T-helper 2 cell treated with Interferon-gamma antibody and Interleukin-4, amounts not matched to agents 5 μg/mL and 100 μg/mL, for 36 hours (primary cell): ENCODE results near the gene FOCAD.

Experiments
- DNase-seq: peaks from one replicate; pipeline ENCODE4 v3.0.0; 2021; ENCODE audit warnings: low spot score
- H3K27ac Mint-ChIP-seq: one replicate; pipeline ENCODE4 v1.8.0; 2021; ENCODE audit warnings: mild to moderate bottlenecking, mixed read lengths
- H3K27me3 Mint-ChIP-seq: one replicate; pipeline ENCODE4 v1.8.0; 2021; ENCODE audit warnings: low read depth, mixed read lengths
- H3K36me3 Mint-ChIP-seq: one replicate; pipeline ENCODE4 v1.8.0; 2021; ENCODE audit warnings: low read depth, mixed read lengths
- H3K4me1 Mint-ChIP-seq: one replicate; pipeline ENCODE4 v1.8.0; 2021; ENCODE audit warnings: low read depth, mixed read lengths
- H3K4me3 Mint-ChIP-seq: one replicate; pipeline ENCODE4 v1.8.0; 2022; ENCODE audit warnings: mild to moderate bottlenecking, moderate library complexity, mixed read lengths
- H3K9me3 Mint-ChIP-seq: one replicate; pipeline ENCODE4 v1.8.0; 2021; ENCODE audit warnings: mixed read lengths

The FOCAD gene

DNA sequence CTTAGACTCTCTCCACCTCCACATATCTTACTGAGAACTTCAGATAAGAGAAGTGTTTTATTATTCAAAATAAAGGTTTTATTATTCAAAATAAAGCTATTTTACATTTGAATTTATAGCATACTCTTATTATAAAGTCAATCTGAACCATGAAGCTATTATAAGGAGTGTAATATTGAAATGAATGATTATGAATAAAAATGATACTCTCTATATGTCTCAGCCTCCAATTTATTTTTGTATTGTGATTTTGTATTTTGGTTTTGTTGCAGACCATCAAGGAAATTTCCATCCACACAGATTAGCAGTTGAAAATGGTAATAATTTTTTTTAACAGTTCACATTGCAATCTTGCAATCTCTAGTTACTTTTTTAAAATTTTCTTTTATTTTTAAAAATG, 10.2 kb downstream of the FOCAD start:
- H3K9me3 Mint-ChIP-seq = no peaks in the 10 kb centered on the region
- DNase-seq = no peak

DNA sequence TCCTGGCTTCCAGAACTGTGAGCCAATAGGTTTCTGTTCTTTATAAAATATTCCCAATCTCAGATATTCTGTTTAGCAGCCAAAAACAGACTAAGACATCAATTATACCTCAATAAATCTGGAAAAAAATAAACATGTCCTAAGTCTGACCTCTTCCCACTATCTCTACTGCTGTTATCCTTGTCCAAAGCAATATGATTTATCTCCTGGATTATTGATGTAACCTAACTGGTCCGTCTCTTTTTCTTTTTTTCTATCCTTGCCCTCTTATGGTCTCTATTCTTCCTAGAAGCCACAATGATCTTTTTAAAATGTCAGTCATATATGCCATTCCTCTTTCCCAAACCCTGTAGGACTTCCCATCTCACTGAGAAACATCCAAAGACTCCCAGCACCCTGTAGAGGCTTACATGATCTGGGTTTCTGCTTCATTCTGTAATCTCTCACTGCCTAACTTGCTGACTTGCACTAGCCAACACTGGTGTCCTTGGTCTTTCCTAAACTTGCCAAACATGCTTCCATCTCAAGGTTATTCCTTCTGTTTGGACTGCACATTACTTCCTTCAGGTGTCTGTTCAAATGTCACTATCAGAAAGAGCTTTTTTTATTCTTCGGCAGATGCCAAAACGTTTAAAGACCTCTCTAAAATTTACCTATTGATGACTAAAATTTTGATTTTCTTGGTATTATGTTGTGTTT, 13.1 kb downstream of the FOCAD start:
- Mint-ChIP-seq H3K9me3 (no peaks in the 10 kb centered on the region), H3K27me3 (no peaks in the 10 kb centered on the region)

More for the DNA sequence above, 10.2 kb downstream of the FOCAD start:
- H3K27me3 Mint-ChIP-seq = no peaks in the 10 kb centered on the region
- peaks cover 6% of the 10 kb centered on the region for H3K36me3 Mint-ChIP-seq
- no peak overlapping the region for H3K4me3 Mint-ChIP-seq
- no peak overlapping the region for H3K27ac Mint-ChIP-seq
- peaks cover 10% of the 10 kb centered on the region for H3K4me1 Mint-ChIP-seq

DNA sequence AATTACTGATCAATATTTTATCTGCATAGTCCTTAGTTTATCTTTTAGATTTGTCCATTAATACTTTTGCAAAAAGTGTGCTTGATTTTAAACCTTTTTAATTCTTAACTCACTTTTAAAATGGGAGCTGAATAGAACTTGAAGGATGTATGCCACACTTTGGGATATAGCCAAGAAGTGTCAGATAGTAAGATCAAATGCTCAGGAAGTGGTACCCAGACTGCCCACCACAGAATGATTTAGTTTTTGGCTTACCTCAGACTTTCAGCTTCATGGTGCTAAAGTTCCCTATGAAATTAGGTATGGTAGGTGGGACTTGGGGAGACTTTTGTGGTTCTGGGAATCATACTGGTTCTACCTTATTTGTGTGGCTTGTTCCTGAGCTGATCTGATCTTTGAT, 14.7 kb downstream of the FOCAD start:
- H3K9me3 Mint-ChIP-seq = no peaks in the 10 kb centered on the region
- no peak overlapping the region for H3K27ac Mint-ChIP-seq
- DNase-seq = no peak
- peaks cover 4% of the 10 kb centered on the region for H3K4me1 Mint-ChIP-seq
- no peak overlapping the region for H3K4me3 Mint-ChIP-seq
- no peaks in the 10 kb centered on the region for H3K27me3 Mint-ChIP-seq
- no peaks in the 10 kb centered on the region for H3K36me3 Mint-ChIP-seq

More for the DNA sequence above, 13.1 kb downstream of the FOCAD start:
- DNase-seq = no peak
- Mint-ChIP-seq H3K4me3 (no peak overlapping the region), H3K36me3 (peaks cover 5% of the 10 kb centered on the region), H3K4me1 (peaks cover 11% of the 10 kb centered on the region), H3K27ac (no peak overlapping the region)

DNA sequence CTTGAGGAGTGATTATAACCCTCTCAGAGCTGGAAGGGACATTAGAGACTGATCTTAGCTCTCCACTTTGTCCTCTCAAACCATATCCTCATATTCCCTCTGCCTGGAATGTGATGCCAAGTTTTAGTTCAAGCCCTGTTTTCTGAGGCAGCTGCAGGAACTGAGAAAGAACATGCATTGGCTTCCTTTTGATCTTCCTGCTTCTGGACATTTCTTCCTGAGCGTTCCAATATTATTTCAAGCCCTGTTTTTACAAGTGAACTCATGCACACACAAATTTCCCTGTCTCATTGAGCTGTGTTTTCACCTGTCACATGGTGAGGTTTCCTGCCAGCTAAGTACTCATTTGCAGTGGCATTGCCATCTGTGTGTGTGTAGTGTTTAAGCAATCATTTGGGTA, 17.0 kb downstream of the FOCAD start:
- no peak overlapping the region for H3K27ac Mint-ChIP-seq
- no peaks in the 10 kb centered on the region for H3K36me3 Mint-ChIP-seq
- DNase-seq = no peak
- no peak overlapping the region for H3K4me3 Mint-ChIP-seq
- peaks cover 4% of the 10 kb centered on the region for H3K4me1 Mint-ChIP-seq
- no peaks in the 10 kb centered on the region for H3K27me3 Mint-ChIP-seq
- H3K9me3 Mint-ChIP-seq = no peaks in the 10 kb centered on the region

DNA sequence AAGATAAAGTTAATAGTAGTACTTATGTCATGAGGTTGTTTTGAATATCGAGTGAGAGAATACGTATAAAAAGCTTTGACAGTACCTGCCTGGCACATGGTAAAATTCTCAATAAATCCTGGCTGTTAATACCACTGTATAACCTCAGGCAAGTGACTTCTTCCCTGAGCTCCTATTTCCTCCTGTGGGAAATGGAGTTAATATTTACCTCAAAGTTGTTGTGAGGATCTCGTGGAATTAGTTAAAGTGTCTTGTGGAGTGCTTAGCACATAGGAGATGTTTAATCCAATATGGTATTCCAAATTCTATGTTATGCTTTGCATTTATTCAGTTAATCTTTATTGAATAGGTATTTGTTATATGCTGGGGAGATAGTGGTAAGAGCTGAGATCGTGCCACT, 18.5 kb downstream of the FOCAD start:
- Mint-ChIP-seq H3K4me1 (peaks cover 4% of the 10 kb centered on the region), H3K9me3 (no peaks in the 10 kb centered on the region), H3K4me3 (no peak overlapping the region), H3K36me3 (peaks cover 2% of the 10 kb centered on the region), H3K27me3 (no peaks in the 10 kb centered on the region), H3K27ac (no peak overlapping the region)
- DNase-seq = no peak

DNA sequence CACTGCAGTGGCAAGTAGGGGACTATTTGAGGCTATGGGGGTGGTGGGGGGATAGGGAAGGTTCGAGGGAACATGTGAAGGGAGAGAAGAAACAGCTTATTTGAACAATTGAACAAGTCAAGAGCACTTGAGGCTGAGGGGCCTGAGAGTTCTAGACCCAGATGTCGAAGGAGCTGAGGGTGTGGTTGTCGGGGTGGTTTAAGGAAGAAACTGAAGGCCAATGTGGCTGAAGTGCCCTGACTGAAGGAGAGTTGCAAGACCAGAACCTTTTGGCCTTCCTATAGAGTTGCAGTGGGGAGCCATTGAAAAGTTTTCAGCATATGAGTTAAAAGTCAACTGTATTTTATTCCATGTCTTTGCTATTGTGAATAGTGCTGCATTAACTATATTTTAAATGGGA, 19.1 kb downstream of the FOCAD start:
- Mint-ChIP-seq H3K4me3 (no peak overlapping the region), H3K27ac (no peak overlapping the region), H3K4me1 (peaks cover 4% of the 10 kb centered on the region), H3K9me3 (no peaks in the 10 kb centered on the region), H3K36me3 (peaks cover 4% of the 10 kb centered on the region), H3K27me3 (no peaks in the 10 kb centered on the region)
- no peak for DNase-seq

DNA sequence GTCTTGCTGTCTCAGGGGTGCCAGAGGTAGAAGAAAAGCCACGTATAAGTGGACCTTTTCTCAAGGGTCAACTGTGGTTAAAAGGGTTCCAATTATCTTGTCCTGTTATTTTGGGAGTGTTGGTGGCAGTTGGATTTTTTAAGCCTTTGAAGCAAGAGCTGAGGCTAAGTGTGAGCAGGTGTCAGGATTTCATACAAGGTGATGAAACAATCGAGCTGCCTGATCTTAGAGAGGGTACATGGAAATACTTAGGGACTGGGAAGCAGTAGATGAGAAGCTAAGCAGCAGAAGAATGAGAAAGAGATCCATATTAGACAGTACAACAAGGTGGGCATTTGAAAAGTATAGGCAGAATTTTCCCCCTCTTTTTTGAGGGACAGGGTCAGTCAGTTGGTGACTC, 23.6 kb downstream of the FOCAD start:
- Mint-ChIP-seq H3K4me1 (peaks cover 3% of the 10 kb centered on the region), H3K27me3 (no peaks in the 10 kb centered on the region), H3K4me3 (no peak overlapping the region), H3K36me3 (peaks cover 4% of the 10 kb centered on the region), H3K9me3 (no peaks in the 10 kb centered on the region), H3K27ac (no peak overlapping the region)
- no peak for DNase-seq

DNA sequence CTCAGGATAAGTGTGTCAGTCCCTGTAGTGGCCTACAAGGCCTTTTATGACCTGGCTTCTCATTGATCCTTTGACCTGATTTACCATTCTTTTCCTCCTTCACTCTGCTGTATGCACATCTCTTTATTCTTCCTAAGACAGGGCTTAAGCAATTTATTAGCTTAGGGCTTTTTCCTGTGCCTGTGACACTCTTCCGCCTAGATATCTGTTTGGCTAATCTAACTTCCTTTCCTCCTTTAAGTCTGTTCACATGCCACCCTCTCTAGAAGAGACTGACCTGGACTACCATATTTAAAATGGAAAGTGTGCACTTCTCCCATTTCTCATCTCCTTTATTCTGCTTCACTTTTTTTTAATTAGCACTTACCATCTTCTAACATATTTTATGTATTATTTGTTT, 29.1 kb downstream of the FOCAD start:
- H3K27ac Mint-ChIP-seq = no peak overlapping the region
- DNase-seq = no peak

DNA sequence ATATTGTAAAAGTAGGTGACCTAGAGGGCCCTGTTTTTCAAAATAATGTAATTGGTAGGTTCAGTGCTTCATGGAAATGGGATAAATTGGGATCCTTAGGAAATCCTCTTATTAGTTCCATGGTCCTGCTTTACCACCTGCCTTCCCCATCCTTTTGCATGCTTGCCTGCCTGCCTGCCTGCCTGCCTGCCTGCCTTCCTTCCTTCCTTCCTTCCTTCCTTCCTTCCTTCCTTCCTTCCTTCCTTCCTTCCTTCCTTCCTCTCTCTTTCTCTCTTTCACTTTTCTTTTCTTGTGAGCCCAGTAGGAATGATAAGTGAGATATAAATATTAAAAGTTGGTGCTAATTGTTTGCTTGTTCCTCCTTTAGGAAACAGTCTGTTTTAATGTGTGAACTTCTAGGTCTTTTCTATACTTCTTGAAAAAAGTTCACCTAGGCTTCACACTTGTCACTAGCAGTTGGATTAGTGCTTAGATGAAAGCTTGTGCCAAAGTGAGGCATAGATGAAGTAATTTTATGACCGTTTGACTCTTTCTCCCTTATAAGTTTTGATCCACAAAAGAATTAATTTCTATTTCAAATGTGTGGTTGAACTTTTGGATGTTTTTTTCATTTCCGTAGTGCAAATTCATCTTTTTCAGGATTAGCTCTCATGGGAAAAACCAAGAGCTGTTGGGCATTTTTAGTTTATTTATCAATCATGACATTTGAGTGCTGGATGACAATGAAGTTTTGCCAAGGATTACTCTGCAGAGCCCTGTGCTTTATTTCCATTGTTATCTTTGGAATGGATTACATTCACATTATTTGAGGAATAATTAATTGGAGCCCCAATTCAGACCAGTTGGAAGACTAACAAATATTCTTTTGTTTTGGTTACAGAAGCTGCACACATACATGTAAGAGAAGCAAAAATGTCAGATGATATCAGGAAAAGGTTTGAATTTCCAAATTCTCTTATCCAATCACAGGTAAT, 30.7 kb downstream of the FOCAD start:
- no peak for DNase-seq
- H3K36me3 Mint-ChIP-seq = peaks cover 10% of the 10 kb centered on the region
- H3K9me3 Mint-ChIP-seq = no peaks in the 10 kb centered on the region
- H3K4me1 Mint-ChIP-seq = peaks cover 10% of the 10 kb centered on the region
- no peak overlapping the region for H3K27ac Mint-ChIP-seq
- no peaks in the 10 kb centered on the region for H3K27me3 Mint-ChIP-seq
- no peak overlapping the region for H3K4me3 Mint-ChIP-seq

More for the DNA sequence above, 29.1 kb downstream of the FOCAD start:
- no peak overlapping the region for H3K4me3 Mint-ChIP-seq
- peaks cover 13% of the 10 kb centered on the region for H3K4me1 Mint-ChIP-seq
- H3K27me3 Mint-ChIP-seq = no peaks in the 10 kb centered on the region
- peaks cover 4% of the 10 kb centered on the region for H3K36me3 Mint-ChIP-seq
- H3K9me3 Mint-ChIP-seq = no peaks in the 10 kb centered on the region

DNA sequence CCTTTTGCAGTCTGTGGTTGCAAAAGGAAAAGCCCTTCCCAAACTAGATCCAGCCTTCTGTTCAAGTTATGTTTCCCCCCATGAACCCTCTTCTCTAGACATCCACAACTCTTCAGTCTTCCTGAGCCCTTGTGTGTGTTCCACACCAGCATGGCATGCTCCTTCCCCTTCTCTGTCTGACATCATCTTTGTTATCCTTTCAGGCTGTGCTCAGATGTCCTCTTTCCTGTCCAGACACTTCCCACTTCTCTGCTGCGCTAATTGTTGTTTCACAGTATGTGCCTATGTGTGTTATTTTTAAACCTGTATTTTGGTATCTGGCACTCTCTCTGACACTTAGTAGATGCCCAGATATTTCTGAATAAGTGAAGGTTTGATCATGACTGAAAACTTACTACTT, 38.2 kb downstream of the FOCAD start:
- H3K36me3 Mint-ChIP-seq = peaks cover 28% of the 10 kb centered on the region
- H3K4me1 Mint-ChIP-seq = peaks cover 20% of the 10 kb centered on the region
- no peak for DNase-seq
- no peaks in the 10 kb centered on the region for H3K27me3 Mint-ChIP-seq
- no peaks in the 10 kb centered on the region for H3K9me3 Mint-ChIP-seq
- H3K4me3 Mint-ChIP-seq = no peak overlapping the region
- H3K27ac Mint-ChIP-seq = no peak overlapping the region

DNA sequence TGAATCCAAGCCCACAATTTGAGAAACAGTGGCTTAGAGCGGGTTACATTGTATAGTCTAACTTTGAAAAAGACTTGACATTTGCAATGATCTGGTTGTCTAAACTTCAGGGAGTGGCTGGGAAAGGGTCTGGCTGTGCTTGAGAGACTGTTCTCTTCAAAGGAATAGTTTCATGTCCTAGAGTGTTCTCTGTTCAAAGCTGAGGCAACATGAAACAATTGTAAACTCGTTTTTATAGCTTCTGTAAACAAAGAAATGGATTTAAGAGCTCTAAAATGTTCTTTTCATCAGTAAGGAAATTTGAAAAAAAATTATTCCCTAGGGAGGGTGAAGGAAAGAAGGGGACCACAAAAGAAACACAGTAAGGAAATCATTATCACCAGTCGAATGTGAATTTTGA, 41.6 kb downstream of the FOCAD start:
- Mint-ChIP-seq H3K4me1 (peaks cover 20% of the 10 kb centered on the region), H3K36me3 (peaks cover 20% of the 10 kb centered on the region), H3K27me3 (no peaks in the 10 kb centered on the region), H3K9me3 (no peaks in the 10 kb centered on the region), H3K4me3 (peak overlapping the region; percentile 50), H3K27ac (no peak overlapping the region)
- no peak for DNase-seq

DNA sequence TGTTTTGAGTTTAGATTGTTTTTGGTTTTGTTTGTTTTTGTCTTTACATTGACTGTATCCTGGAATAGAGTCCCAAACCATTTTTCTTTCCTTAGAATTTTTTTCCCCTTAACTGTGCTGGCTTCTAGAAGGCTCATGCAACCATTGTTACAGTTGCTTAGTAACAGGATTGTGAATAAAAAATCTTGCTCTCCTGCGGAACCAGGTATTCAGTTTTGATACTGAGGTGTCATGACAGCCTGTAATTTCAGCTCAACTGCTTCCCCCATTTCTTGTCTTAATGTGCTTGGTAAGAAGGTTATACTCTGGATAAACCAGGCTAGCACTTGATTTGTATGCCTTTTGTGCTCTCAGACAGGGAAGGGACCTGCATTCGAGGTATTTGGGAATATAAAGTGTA, 42.1 kb downstream of the FOCAD start:
- H3K4me3 Mint-ChIP-seq = peak overlapping the region; percentile 50
- no peak for DNase-seq
- H3K36me3 Mint-ChIP-seq = peaks cover 16% of the 10 kb centered on the region
- H3K9me3 Mint-ChIP-seq = no peaks in the 10 kb centered on the region
- peaks cover 20% of the 10 kb centered on the region for H3K4me1 Mint-ChIP-seq
- no peak overlapping the region for H3K27ac Mint-ChIP-seq
- no peaks in the 10 kb centered on the region for H3K27me3 Mint-ChIP-seq

DNA sequence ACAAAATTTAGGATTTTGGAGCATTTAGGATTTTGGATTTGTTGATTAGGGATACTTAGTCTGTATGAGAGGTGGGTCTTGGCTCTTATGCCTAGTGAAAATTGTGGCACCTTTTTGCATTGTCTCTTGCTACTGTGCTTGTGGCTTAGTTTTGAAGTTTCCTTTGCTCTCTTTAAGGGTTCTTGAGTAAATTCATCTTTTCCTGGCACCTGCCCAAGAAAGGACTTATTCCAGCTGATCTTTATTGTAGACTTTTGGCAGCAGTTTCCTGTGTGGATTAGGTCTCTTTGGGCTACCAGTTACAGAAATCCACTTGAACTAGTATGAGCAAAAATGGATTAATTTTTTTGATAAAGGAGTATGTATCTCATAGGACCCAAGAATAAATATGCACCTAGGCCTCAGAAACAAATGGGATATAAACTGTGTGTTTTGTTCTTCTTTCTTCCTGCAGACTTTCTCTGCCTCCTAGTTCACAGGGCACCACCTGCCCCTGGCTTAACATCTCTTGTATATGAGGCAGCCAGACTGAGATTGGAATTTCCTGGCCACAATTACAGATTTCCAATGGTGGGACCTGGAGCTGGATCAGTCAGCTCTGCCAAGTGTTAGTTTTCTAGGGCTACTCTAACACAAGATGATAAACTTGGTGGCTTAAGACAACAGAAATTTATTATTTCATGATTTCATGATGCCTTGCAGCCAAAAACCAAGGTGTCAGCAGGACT, 44.6 kb downstream of the FOCAD start:
- Mint-ChIP-seq H3K4me3 (no peak overlapping the region), H3K9me3 (no peaks in the 10 kb centered on the region), H3K27ac (no peak overlapping the region), H3K27me3 (no peaks in the 10 kb centered on the region), H3K4me1 (peaks cover 14% of the 10 kb centered on the region), H3K36me3 (peaks cover 6% of the 10 kb centered on the region)
- no peak for DNase-seq

DNA sequence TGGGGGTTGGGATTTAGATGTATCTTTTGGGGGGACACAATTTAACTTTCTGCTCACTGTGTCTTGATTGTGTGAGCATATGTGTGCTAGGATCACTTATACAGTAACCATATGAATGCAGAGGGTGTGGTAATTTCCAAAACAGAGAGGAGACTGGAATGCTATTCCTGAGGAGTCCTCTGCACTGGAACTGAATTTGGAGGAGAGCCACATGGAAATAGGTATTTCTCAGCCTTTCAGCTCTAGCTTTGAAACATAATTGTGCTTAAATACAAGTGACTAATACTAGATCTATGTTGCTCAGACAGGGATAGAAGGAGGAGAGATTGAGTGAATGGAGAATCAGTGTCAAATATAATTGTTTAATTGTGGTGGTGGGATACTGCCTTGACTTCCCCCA, 45.5 kb downstream of the FOCAD start:
- peaks cover 14% of the 10 kb centered on the region for H3K4me1 Mint-ChIP-seq
- H3K4me3 Mint-ChIP-seq = no peak overlapping the region
- H3K9me3 Mint-ChIP-seq = no peaks in the 10 kb centered on the region
- H3K36me3 Mint-ChIP-seq = peaks cover 5% of the 10 kb centered on the region
- no peaks in the 10 kb centered on the region for H3K27me3 Mint-ChIP-seq
- no peak for DNase-seq
- no peak overlapping the region for H3K27ac Mint-ChIP-seq
